Liver (tissue), 9 donors: ENCODE measurements around the gene RAPGEF6. TPM values are rescaled to one million over a fixed set of nuclear protein-coding genes. Genes with fewer than 3 reads are reported as not detected.

Source experiments
- DNase-seq: peaks from one replicate; pipeline ENCODE4 v3.0.0-alpha.2; 2017; ENCODE audit warnings: low spot score
- H3K27ac ChIP-seq, 2 donors: one replicate each; pipeline ENCODE4 v1.7.0; 2013; ENCODE audit warnings: inconsistent platforms in 2 of 2, low read length in 2 of 2, control low read depth in 1 of 2, low read depth in 1 of 2, mild to moderate bottlenecking in 1 of 2
- H3K27me3 ChIP-seq, 4 donors: one replicate each; pipeline versions ENCODE4 v1.6.1 to v1.7.0; 2013; ENCODE audit warnings: low read length in 3 of 4, inconsistent platforms in 1 of 4, mild to moderate bottlenecking in 1 of 4, moderate library complexity in 1 of 4; ENCODE audit not compliant: control insufficient read depth in 4 of 4, insufficient read depth in 4 of 4
- H3K36me3 ChIP-seq, 4 donors: one replicate each; pipeline versions ENCODE4 v1.6.1 to v1.7.0; 2013; ENCODE audit warnings: low read length in 3 of 4, mild to moderate bottlenecking in 3 of 4, low read depth in 1 of 4, moderate library complexity in 1 of 4; ENCODE audit not compliant: control insufficient read depth in 4 of 4, insufficient read depth in 3 of 4
- H3K4me1 ChIP-seq, 4 donors: one replicate each; pipeline versions ENCODE4 v1.6.1 to v1.7.0; 2013; ENCODE audit warnings: low read length in 3 of 4, mild to moderate bottlenecking in 3 of 4, moderate library complexity in 1 of 4; ENCODE audit not compliant: control insufficient read depth in 4 of 4, insufficient read depth in 4 of 4
- H3K4me3 ChIP-seq, 3 donors: one replicate each; pipeline versions ENCODE4 v1.6.1 to v1.7.0; 2013; ENCODE audit warnings: low read length in 3 of 3, control low read depth in 1 of 3, low read depth in 1 of 3, mild to moderate bottlenecking in 1 of 3
- H3K9ac ChIP-seq, 2 donors: one replicate each; pipeline ENCODE4 v1.7.0; 2013; ENCODE audit warnings: low read length in 2 of 2, mild to moderate bottlenecking in 2 of 2, moderate library complexity in 2 of 2, control low read depth in 1 of 2, low read depth in 1 of 2
- H3K9me3 ChIP-seq, 4 donors: one replicate each; pipeline versions ENCODE4 v1.6.1 to v1.7.0; 2013; ENCODE audit warnings: low read length in 3 of 4; ENCODE audit not compliant: control insufficient read depth in 4 of 4
- ATF3 ChIP-seq: IDR thresholded peaks from 2 replicates; pipeline ENCODE4 v1.6.1; 2016; ENCODE audit warnings: antibody characterized with exemption
- CTCF ChIP-seq: fragments of 150-350 bp; IDR thresholded peaks from 2 replicates; pipeline ENCODE4 v1.5.1; 2017; ENCODE audit warnings: improper control_type of control experiment, low read depth, low read length; ENCODE audit not compliant: missing input control
- EGR1 ChIP-seq, 2 donors: IDR thresholded peaks; 2 replicates each; pipeline ENCODE4 v1.6.1; 2016 to 2018; ENCODE audit warnings: antibody characterized with exemption in 2 of 2, low read depth in 2 of 2
- FOXA1 ChIP-seq: IDR thresholded peaks from 2 replicates; pipeline ENCODE4 v1.6.1; 2016; ENCODE audit warnings: antibody characterized with exemption
- FOXA2 ChIP-seq: IDR thresholded peaks from 2 replicates; pipeline ENCODE4 v1.6.1; 2016; ENCODE audit warnings: antibody characterized with exemption
- GABPA ChIP-seq, 2 donors: IDR thresholded peaks in 1 of 2; conservative IDR thresholded peaks in 1 of 2; 2 replicates each; pipeline ENCODE4 v1.6.1; 2016; ENCODE audit warnings: antibody characterized with exemption in 2 of 2, mild to moderate bottlenecking in 1 of 2, moderate library complexity in 1 of 2
- HNF4A ChIP-seq, 2 donors: conservative IDR thresholded peaks; 2 replicates each; pipeline ENCODE4 v1.6.1; 2016; ENCODE audit warnings: antibody characterized with exemption in 2 of 2, mild to moderate bottlenecking in 2 of 2
- HNF4G ChIP-seq: IDR thresholded peaks from 2 replicates; pipeline ENCODE4 v1.6.1; 2016; ENCODE audit warnings: antibody characterized with exemption
- MAX ChIP-seq: IDR thresholded peaks from 2 replicates; pipeline ENCODE4 v1.6.1; 2016; ENCODE audit warnings: antibody characterized with exemption
- NR2F2 ChIP-seq: IDR thresholded peaks from 2 replicates; pipeline ENCODE4 v1.6.1; 2016; ENCODE audit warnings: antibody characterized with exemption
- REST ChIP-seq: IDR thresholded peaks from 2 replicates; pipeline ENCODE4 v1.6.1; 2016; ENCODE audit warnings: antibody characterized with exemption, mild to moderate bottlenecking
- RXRA ChIP-seq, 2 donors: IDR thresholded peaks; 2 replicates each; pipeline ENCODE4 v1.6.1; 2017 to 2018; ENCODE audit warnings: antibody characterized with exemption in 2 of 2, mild to moderate bottlenecking in 1 of 2
- SP1 ChIP-seq: IDR thresholded peaks from 2 replicates; pipeline ENCODE4 v1.6.1; 2018; ENCODE audit warnings: antibody characterized with exemption, mild to moderate bottlenecking
- TAF1 ChIP-seq: conservative IDR thresholded peaks from 2 replicates; pipeline ENCODE4 v1.6.1; 2016; ENCODE audit warnings: antibody characterized with exemption, mild to moderate bottlenecking
- YY1 ChIP-seq: IDR thresholded peaks from 2 replicates; pipeline ENCODE4 v1.6.1; 2016; ENCODE audit warnings: antibody characterized with exemption, mild to moderate bottlenecking
- ZBTB33 ChIP-seq: IDR thresholded peaks from 2 replicates; pipeline ENCODE4 v1.6.1; 2016; ENCODE audit warnings: antibody characterized with exemption
- WGBS: extraction: QIAGEN DNeasy Blood & Tissue Kit; methylation state at CpG from one replicate; pipeline ENCODE4 v1.1.7; 2013; 5-methylcytosine and 5-hydroxymethylcytosine counted together
- polyA plus RNA-seq, 2 donors: library from polyadenylated mRNA; stranded (reverse) in 1 of 2; unstranded in 1 of 2; fragments of 200-250 nt in 1 of 2; fragments of >200 nt in 1 of 2; fragmentation: Nextera tagmentation in 1 of 2; extraction: Ambion mirVana in 1 of 2; gene quantifications; one replicate each; pipeline versions ENCODE4 v1.2.1 to v1.2.3, GENCODE V29; 2013 to 2015
- total RNA-seq, 2 donors: library from RNA; depleted of rRNA; stranded (reverse); fragments of >200 nt; gene quantifications; one replicate each; pipeline ENCODE4 v1.2.3, GENCODE V29; 2014
- donor health status: healthy.
- donor health status: healthy.
- donor health status: healthy.
- donor health status: healthy.
- donor health status: healthy.

Gene RAPGEF6
- total and polyA plus RNA-seq, 4 donors, result 1.7 to 16.1 (median 8.6) TPM

- H3K4me3 ChIP-seq, result no peak overlapping the region
- H3K4me1 ChIP-seq, result peaks cover 0 to 1% (median 0%) of the 10 kb centered on the region in 4 donors
- peaks cover 11 to 33% (median 22%) of the 10 kb centered on the region in 4 donors for H3K36me3 ChIP-seq
- no peaks in the 10 kb centered on the region for H3K27me3 ChIP-seq
- no peak overlapping the region for H3K9ac ChIP-seq
- WGBS, result 100% methylated on average over 1 of the region's 1 CpG
- DNase-seq, result no peak
- H3K27ac ChIP-seq, result no peak overlapping the region
- no peaks in the 10 kb centered on the region for H3K9me3 ChIP-seq
- no peak for TF ChIP-seq HNF4G
- TF ChIP-seq REST, result no peak
- no peak for TF ChIP-seq YY1
- TF ChIP-seq FOXA1, result no peak
- no peak for TF ChIP-seq ATF3
- TF ChIP-seq EGR1 (IDR thresholded peaks at IDR 0.05; ENCODE audit: low read depth in 2 of 2), result no peak
- no peak for TF ChIP-seq HNF4A (conservative IDR thresholded peaks at IDR 0.05)
- no peak for TF ChIP-seq TAF1
Observed at GRCh38 chr5:131433109-131433508, 201.9 kb downstream of the RAPGEF6 start.

GRCh38 chr5:131431794-131432193 is 203.2 kb downstream of the RAPGEF6 start:
- WGBS, result 93% methylated on average over 2 of the region's 2 CpGs
- H3K27me3 ChIP-seq, result no peaks in the 10 kb centered on the region
- no peak for DNase-seq
- no peak overlapping the region for H3K4me3 ChIP-seq
- peaks cover 10 to 31% (median 20%) of the 10 kb centered on the region in 4 donors for H3K36me3 ChIP-seq
- peaks cover 0 to 1% (median 0%) of the 10 kb centered on the region in 4 donors for H3K4me1 ChIP-seq
- TF ChIP-seq ZBTB33 (no peak), MAX (no peak), YY1 (no peak), FOXA2 (no peak), GABPA (IDR thresholded peaks at IDR 0.05 in 1 of 2, conservative IDR thresholded peaks at IDR 0.05 in 1 of 2) (no peak), ATF3 (no peak), SP1 (no peak), REST (no peak), RXRA (IDR thresholded peaks at IDR 0.05) (no peak), EGR1 (IDR thresholded peaks at IDR 0.05; ENCODE audit: low read depth in 2 of 2) (no peak), CTCF (no peak), HNF4G (no peak), NR2F2 (no peak)
- no peak overlapping the region for H3K9ac ChIP-seq
- H3K9me3 ChIP-seq, result no peaks in the 10 kb centered on the region
- H3K27ac ChIP-seq, result no peak overlapping the region
